Caco-2 (cell line): Measurements from ENCODE around the gene GFRA1. TPM values are rescaled to one million over a fixed set of nuclear protein-coding genes. Genes with fewer than 3 reads are reported as not detected.

Experiments
- BruUV-seq: library from RNA; stranded (reverse); fragments of 400-500 nt; replicated peaks from 2 replicates; lab custom pipeline; 2021; lab: Mats Ljungman, UMichigan
- CTCF ChIA-PET: fragments of 300-600 bp; sonication (Branson Sonifier 250); formaldehyde crosslinking; loops from one replicate; lab custom pipeline; 2022; ENCODE audit warnings: antibody characterized with exemption; lab: Charles Lee
- POLR2A ChIA-PET: fragments of 300-600 bp; sonication (Branson Sonifier 250); formaldehyde crosslinking; loops from one replicate; lab custom pipeline; 2022; ENCODE audit warnings: antibody characterized with exemption; lab: Charles Lee
- DNase-seq, 2 experiments: peaks; one replicate each; pipeline versions ENCODE4 v3.0.0 to v3.0.0-alpha.2; 2020 to 2022
- H3K27me3 ChIP-seq: replicated peaks from 2 replicates; pipeline ENCODE4 v1.6.0; 2011; ENCODE audit warnings: low read length; ENCODE audit not compliant: control insufficient read depth, insufficient read depth
- H3K36me3 ChIP-seq: 2 replicates; pipeline ENCODE4 v1.5.1; 2011; ENCODE audit warnings: low read length; ENCODE audit not compliant: control insufficient read depth, insufficient read depth
- H3K4me1 ChIP-seq: fragments of 250-450 bp; sonication (Bioruptor Pico); 2 replicates; pipeline ENCODE4 v1.5.1; 2020; ENCODE audit warnings: mild to moderate bottlenecking
- H3K4me3 ChIP-seq: 2 replicates; pipeline ENCODE4 v1.5.1; 2011; ENCODE audit warnings: low read depth, mild to moderate bottlenecking, control low read depth, low read length
- H3K9me3 ChIP-seq: fragments of 250-450 bp; sonication (Bioruptor Pico); 2 replicates; pipeline ENCODE4 v1.5.1; 2020; ENCODE audit warnings: mild to moderate bottlenecking, moderate library complexity
- H3K27ac Mint-ChIP-seq: one replicate; pipeline ENCODE4 v1.8.0; 2022; ENCODE audit warnings: mixed read lengths; ENCODE audit not compliant: unreplicated experiment
- H3K27me3 Mint-ChIP-seq: one replicate; pipeline ENCODE4 v1.8.0; 2022; ENCODE audit warnings: mixed read lengths; ENCODE audit not compliant: insufficient read depth, unreplicated experiment
- H3K36me3 Mint-ChIP-seq: one replicate; pipeline ENCODE4 v1.8.0; 2022; ENCODE audit warnings: mild to moderate bottlenecking, mixed read lengths; ENCODE audit not compliant: insufficient read depth, unreplicated experiment
- H3K4me1 Mint-ChIP-seq: one replicate; pipeline ENCODE4 v1.8.0; 2022; ENCODE audit warnings: low read depth, mixed read lengths; ENCODE audit not compliant: unreplicated experiment
- H3K4me3 Mint-ChIP-seq: one replicate; pipeline ENCODE4 v1.8.0; 2022; ENCODE audit warnings: mild to moderate bottlenecking, moderate library complexity, mixed read lengths; ENCODE audit not compliant: unreplicated experiment
- H3K9me3 Mint-ChIP-seq: one replicate; pipeline ENCODE4 v1.8.0; 2022; ENCODE audit warnings: mixed read lengths; ENCODE audit not compliant: unreplicated experiment
- intact Hi-C: fragments of 100-400 bp; cut with micrococcal nuclease; formaldehyde crosslinking; loops from one replicate; pipeline ENCODE4 v1.10.0; 2022; ENCODE audit not compliant: unreplicated experiment
- total RNA-seq: library from RNA; stranded (reverse); gene quantifications from 2 replicates; pipeline ENCODE4 v1.2.3, GENCODE V29; 2022
- TF ChIP-seq, protein P1 (sequence below), 2 experiments: fragments of 200-600 bp in 1 of 2; IDR thresholded peaks; 1 replicate in 1 of 2; 2 replicates in 1 of 2; pipeline versions ENCODE4 v1.5.1 to v1.8.0; 2011 to 2022; ENCODE audit warnings: antibody characterized with exemption in 1 of 2, control low read depth in 1 of 2, inconsistent platforms in 1 of 2, low read depth in 1 of 2, low read length in 1 of 2, mild to moderate bottlenecking in 1 of 2, moderate library complexity in 1 of 2; ENCODE audit not compliant: insufficient read depth in 1 of 2, severe bottlenecking in 1 of 2, unreplicated experiment in 1 of 2

The GFRA1 gene
- total RNA-seq, 1 experiment from 2014 or later, result not detected

GRCh38 chr10:116060864-116061263 is 212.1 kb downstream of the GFRA1 start:
- Mint-ChIP-seq H3K9me3 (no peaks in the 10 kb centered on the region), H3K27me3 (no peaks in the 10 kb centered on the region), H3K4me1 (peaks cover 18% of the 10 kb centered on the region), H3K36me3 (peaks cover 5% of the 10 kb centered on the region), H3K27ac (no peak overlapping the region), H3K4me3 (no peak overlapping the region)
- Histone ChIP-seq H3K4me3 (no peak overlapping the region), H3K27me3 (no peaks in the 10 kb centered on the region), H3K4me1 (peaks cover 39% of the 10 kb centered on the region), H3K36me3 (no peaks in the 10 kb centered on the region), H3K9me3 (no peaks in the 10 kb centered on the region)
- ChIA-PET CTCF (no interaction called here), POLR2A (no interaction called here)
- intact Hi-C loops, result no loop called here
- no TSS peak for BruUV-seq
- TF ChIP-seq, protein P1, sequence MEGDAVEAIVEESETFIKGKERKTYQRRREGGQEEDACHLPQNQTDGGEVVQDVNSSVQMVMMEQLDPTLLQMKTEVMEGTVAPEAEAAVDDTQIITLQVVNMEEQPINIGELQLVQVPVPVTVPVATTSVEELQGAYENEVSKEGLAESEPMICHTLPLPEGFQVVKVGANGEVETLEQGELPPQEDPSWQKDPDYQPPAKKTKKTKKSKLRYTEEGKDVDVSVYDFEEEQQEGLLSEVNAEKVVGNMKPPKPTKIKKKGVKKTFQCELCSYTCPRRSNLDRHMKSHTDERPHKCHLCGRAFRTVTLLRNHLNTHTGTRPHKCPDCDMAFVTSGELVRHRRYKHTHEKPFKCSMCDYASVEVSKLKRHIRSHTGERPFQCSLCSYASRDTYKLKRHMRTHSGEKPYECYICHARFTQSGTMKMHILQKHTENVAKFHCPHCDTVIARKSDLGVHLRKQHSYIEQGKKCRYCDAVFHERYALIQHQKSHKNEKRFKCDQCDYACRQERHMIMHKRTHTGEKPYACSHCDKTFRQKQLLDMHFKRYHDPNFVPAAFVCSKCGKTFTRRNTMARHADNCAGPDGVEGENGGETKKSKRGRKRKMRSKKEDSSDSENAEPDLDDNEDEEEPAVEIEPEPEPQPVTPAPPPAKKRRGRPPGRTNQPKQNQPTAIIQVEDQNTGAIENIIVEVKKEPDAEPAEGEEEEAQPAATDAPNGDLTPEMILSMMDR (IDR thresholded peaks at IDR 0.05; ENCODE audit: insufficient read depth in 1 of 2, low read depth in 1 of 2, low read length in 1 of 2, severe bottlenecking in 1 of 2, unreplicated experiment in 1 of 2), result no peak
- no peak for DNase-seq

GRCh38 chr10:116059320-116059719 is 213.7 kb downstream of the GFRA1 start:
- Mint-ChIP-seq H3K27ac (no peak overlapping the region), H3K36me3 (peaks cover 5% of the 10 kb centered on the region), H3K4me1 (peaks cover 24% of the 10 kb centered on the region), H3K4me3 (no peak overlapping the region), H3K9me3 (no peaks in the 10 kb centered on the region), H3K27me3 (no peaks in the 10 kb centered on the region)
- BruUV-seq, result no TSS peak
- TF ChIP-seq, protein P1 (IDR thresholded peaks at IDR 0.05; ENCODE audit: insufficient read depth in 1 of 2, low read depth in 1 of 2, low read length in 1 of 2, severe bottlenecking in 1 of 2, unreplicated experiment in 1 of 2), result no peak
- ChIA-PET POLR2A (no interaction called here), CTCF (no interaction called here)
- no peak overlapping the region for H3K4me3 ChIP-seq
- H3K36me3 ChIP-seq, result no peaks in the 10 kb centered on the region
- intact Hi-C loops, result no loop called here
- H3K27me3 ChIP-seq, result no peaks in the 10 kb centered on the region
- DNase-seq, result no peak
- no peaks in the 10 kb centered on the region for H3K9me3 ChIP-seq
- H3K4me1 ChIP-seq, result peaks cover 46% of the 10 kb centered on the region

- Histone ChIP-seq H3K27me3 (no peaks in the 10 kb centered on the region), H3K36me3 (no peaks in the 10 kb centered on the region), H3K4me3 (no peak overlapping the region), H3K4me1 (peaks cover 32% of the 10 kb centered on the region), H3K9me3 (no peaks in the 10 kb centered on the region)
- no TSS peak for BruUV-seq
- peak overlapping the region; percentile 36 for H3K4me3 Mint-ChIP-seq
- ChIA-PET CTCF (interaction anchor here (0.7 kb wide), 1 partner anchor 227 kb away, joined by 4 read pairs; no protein-coding TSS in a partner anchor), POLR2A (no interaction called here)
- peak overlapping the region; percentile 85 for H3K27ac Mint-ChIP-seq
- TF ChIP-seq, protein P1 (IDR thresholded peaks at IDR 0.05; ENCODE audit: insufficient read depth in 1 of 2, low read depth in 1 of 2, low read length in 1 of 2, severe bottlenecking in 1 of 2, unreplicated experiment in 1 of 2), result no peak
- peaks cover 19% of the 10 kb centered on the region for H3K4me1 Mint-ChIP-seq
- H3K9me3 Mint-ChIP-seq, result no peaks in the 10 kb centered on the region
- DNase-seq, result peak; percentile 81 to 85
- no peaks in the 10 kb centered on the region for H3K27me3 Mint-ChIP-seq
- peaks cover 5% of the 10 kb centered on the region for H3K36me3 Mint-ChIP-seq
- intact Hi-C loops, result loop anchor here (1.0 kb wide), 1 partner anchor 26 kb away; no protein-coding TSS in a partner anchor
Observed at GRCh38 chr10:116056445-116057293, 216.3 kb downstream of the GFRA1 start.
